ENCODE results near the gene SVOPL.
"Not testable (repeated sequence)": the region's sequence is repeated elsewhere in the genome, so short reads cannot be mapped to it uniquely, and the experiment has no call there.

The SVOPL gene

DNA sequence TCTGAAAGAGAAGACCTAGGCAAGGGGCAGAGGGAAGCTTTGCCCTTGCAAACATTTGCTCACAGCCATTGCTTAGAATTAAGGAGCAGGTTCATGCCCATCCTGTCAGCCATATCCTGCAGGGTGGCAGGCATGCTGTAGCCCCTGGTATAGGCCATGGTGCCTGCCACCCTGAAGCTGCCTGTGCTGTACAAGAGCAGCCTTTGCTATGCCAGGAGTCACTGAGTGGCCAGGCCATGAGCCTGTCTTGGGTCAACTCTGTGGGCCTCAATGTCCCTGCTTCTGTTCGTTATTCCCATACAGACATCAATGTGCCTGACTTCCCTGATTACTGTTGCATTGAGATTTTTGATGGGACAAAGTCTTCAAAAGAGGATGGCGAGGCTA lies 368 bp upstream of the SVOPL start:
- no peak for DNase-seq (ENCODE audit: low read depth in 2 of 2)

DNA sequence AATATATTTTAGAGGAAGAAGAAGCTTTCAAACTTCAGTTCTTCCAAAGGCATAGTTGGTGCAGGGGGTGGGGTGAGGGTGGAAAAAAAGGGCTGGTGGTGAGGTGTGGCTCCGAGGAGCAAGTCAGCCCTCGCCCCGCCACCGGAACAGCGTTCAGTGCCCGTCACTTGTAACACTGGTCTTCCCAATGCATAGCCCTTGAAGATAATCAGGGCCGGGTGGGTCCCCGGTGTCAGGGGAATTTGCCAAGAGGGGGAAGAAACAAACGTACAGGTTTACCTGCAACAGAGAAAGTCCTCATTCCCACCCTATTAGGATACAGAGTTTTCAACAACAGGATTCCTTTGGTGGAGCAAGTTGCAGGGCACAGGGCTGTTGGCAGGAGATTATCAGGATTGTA lies 1.5 kb downstream of the SVOPL start:
- DNase-seq (ENCODE audit: low read depth in 2 of 2): no peak

DNA sequence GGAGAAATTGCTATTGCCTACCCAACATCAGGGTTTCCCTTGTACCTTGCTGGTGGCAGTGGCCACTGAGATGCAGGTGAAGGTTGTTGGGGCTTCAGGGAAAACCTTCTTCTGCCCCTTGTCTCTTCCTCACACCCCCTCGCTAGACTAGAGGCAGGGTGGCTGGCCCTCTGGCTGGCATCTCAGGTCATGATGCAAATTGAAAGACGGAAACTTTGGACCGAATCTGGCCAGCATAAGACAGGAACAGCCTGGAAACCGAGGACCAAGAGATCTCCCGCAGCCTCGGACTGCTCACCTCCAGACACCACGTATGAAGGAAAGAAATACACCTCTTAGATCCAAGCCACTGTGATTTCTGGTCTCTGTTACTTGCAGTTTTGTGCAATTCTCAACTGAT lies 2.9 kb downstream of the SVOPL start:
- DNase-seq (ENCODE audit: low read depth in 2 of 2): no peak

DNA sequence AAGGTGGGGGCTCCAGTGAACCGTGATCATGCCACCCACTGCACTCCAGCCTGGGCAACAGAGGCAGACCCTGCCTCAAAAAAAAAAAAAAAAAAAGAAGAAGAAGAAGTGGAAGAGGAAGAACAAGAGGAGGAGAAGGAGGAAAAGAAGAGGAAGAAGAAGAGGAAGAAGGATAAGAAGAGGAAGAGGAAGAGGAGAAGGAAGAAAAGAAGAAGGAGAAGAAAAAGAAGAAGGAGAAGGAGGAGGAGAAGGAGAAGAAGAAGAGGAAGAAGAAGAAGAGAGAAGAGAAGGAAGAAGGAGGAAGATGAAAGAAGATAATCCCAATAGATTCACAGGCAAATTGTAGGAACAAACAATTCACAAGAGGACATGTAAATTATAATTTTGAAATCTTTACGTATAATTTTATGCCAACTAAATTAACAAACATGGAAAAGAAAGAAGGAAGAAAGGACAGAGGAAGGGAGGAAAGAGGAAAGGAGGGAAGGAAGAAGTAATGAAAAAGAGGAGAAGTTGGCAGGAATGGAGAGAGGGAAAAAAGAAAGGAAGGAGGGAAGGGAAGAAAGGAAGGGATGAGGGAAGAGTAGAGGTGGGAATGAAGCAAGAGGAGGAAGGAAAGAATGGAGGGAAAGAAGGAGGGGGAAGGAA lies 3.5 kb downstream of the SVOPL start:
- no peak for DNase-seq (ENCODE audit: low read depth in 2 of 2)

DNA sequence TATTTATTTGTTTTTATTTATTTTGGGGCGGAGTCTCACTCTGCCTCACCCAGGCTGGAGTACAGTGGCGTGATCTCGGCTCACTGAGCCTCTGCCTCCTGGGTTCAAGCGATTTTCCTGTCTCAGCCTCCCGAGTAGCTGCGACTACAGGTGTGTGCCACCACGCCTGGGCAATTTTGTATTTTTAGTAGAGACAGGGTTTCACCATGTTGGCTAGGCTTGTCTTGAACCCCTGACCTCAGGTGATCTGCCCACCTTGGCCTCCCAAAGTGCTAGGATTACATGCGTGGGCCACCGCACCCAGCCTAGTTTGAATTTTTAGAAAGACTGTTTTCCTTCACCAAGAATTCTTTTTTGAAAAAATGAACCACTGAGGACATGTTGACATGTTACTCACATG lies 5.4 kb downstream of the SVOPL start:
- DNase-seq (ENCODE audit: low read depth in 2 of 2): not testable (repeated sequence)

DNA sequence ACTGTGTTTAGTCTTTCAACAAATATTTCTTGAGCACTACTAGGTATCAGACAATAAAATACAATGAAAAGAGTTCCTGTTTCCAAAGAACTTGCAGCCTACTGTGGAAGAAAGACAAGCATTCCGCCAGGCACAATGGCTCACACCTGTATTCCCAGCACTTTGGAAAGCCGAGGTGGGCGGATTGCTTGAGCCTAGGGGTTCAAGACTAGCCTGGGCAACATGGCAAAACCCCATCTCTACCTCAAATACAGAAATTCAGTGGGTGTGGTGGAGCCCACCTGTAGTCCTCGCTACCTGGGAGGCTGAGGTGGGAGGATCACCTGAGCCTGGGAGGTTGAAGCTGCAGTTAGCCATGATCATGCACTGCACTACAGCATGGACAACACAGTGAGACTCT lies 6.1 kb downstream of the SVOPL start:
- DNase-seq (ENCODE audit: low read depth in 2 of 2): no peak

DNA sequence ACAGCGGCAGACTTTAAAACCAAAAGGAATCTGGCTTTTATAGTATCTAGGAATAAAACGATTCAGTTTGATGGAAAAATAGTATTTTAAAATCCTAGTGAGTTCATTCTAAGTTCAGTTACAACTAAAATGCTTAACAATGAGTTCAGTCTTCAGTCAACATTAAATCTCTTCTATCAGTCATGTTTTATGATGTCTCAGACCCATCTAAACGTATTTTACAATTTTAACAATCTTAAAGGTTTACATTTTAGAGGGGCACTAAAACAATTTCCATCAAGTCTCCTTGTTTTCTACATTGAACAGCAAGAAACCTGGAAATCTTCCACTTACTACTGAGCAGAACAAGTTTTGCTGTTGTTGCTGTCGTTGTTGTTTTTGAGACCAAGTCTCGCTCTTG lies 10.0 kb downstream of the SVOPL start:
- no peak for DNase-seq (ENCODE audit: low read depth in 2 of 2)

DNA sequence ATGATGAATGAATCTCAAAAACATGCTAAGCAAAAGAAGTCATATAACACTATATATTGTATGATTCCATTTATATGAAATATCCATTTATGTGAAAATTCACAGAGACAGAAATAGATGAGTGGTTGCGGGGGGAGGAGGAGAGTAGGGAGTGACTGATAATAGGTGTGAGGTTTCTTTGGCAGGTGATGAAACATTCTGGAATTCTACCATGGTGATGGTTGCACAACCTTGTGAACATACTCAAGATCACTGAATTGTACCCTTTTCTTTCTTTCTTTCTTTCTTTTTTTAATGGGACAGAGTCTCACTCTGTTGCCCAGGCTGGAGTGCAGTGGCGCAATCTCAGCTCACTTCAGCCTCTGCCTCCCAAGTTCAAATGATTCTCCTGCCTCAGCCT lies 10.7 kb downstream of the SVOPL start:
- no peak for DNase-seq (ENCODE audit: low read depth in 2 of 2)

DNA sequence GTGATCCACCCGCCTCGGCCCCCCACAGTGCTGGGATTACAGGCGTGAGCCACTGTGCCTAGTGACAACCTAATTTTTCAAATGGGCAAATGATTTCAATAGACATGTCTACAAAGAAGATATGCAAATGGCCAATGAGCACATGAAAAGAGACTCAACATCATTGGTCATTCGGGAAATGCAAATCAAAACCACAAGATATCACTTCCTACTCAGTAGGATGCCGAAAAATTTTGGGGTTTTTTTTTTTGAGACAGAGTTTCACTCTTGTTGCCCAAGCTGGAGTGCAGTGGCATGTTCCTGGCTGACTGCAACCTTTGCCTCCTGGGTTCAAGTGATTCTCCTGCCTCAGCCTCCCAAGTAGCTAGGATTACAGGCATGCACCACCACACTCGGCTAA lies 13.1 kb downstream of the SVOPL start:
- not testable (repeated sequence) for DNase-seq (ENCODE audit: low read depth in 2 of 2)

DNA sequence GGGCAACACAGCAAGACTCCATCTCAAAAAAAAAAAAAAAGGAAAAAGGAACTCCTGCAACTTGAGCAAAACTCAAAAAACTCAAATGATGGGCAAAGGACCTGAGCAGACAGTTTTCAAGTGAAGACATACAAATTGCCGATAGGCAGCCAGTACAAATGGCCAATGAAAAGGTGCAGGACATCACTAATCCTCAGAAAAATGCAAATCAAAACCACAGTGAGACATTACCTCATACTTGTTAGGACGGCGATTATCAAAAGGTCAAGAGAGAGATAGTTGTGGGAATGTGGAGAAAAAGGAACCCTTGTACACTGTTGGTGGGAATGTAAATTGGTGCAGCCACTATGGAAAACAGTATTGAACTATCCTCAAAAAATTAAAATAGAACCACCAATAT lies 16.8 kb downstream of the SVOPL start:
- no peak for DNase-seq (ENCODE audit: low read depth in 2 of 2)

DNA sequence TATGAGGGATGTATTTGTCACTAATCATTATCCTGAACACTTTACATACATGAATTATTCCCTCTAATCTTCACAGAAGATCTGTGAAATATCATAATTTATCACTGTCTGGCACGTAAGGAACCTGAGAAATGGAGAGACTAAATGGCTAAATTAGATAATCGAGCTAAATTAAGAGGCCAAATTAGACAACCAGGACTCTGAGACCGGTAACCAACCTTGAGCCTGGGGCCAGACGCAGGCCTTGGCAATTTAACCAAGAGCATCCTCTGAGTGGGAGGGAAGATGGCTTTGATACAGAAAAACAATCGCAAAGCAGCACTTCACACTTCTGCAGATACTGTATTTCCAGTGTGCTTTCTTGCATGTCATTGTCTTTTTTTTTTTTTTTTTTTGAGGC lies 21.4 kb downstream of the SVOPL start:
- DNase-seq (ENCODE audit: low read depth in 2 of 2): no peak

DNA sequence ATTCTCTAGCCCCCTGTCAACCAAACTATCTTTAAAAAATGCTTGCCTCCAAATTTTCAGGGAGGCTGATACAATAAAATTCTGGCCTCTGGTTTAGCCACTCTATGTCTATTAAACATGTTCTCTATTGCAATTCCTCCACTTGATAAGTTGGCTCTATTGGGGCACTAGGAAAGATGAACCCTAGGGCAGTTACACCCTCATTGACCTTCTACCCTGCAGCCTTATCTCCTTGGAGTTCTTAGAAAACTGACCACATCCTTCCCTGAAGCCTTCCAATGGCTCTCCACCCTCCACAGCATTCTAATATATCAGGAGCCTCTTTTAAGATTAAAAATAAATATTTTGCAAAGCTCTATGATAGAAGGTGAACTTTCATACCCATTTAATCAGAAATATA lies 30.6 kb downstream of the SVOPL start:
- no peak for DNase-seq (ENCODE audit: low read depth in 2 of 2)

DNA sequence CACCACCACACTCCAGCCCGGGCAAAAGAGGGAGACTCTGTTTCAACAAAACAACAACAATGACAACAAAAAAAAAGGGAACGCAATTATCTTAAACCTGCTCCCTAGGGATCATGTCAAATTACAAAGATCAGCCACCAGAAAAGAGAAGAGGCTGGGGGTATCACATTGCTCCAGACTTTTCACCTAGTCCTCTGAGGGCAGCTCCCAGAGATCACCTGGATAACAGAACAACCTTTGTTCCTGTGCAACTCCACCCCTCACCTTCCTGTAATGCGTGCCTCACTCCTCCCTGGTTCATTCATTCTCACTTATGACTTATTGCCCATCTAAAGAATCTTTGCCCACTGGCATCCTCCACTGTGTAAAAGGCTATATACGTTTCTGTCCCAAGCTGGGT lies 31.8 kb downstream of the SVOPL start:
- DNase-seq (ENCODE audit: low read depth in 2 of 2): no peak

DNA sequence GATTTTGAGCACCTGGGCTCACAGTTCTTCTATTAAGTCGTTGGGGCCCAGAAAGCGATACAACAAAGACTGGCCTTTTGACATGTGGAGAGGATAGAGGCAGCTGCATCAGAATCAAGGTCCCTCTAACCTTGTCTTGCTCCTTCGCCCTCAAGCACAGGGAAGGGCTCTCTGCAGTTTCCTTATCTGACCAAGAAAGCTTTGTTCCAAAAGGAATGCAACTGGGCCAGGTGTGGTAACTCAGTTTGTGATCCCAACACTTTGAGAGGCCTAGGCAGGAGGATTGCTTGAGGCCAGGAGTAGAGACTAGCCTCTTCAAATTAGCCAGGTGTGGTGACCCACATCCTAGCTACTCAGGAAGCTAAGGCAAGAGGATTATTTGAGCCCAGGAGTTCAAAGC lies 32.2 kb downstream of the SVOPL start:
- no peak for DNase-seq (ENCODE audit: low read depth in 2 of 2)

DNA sequence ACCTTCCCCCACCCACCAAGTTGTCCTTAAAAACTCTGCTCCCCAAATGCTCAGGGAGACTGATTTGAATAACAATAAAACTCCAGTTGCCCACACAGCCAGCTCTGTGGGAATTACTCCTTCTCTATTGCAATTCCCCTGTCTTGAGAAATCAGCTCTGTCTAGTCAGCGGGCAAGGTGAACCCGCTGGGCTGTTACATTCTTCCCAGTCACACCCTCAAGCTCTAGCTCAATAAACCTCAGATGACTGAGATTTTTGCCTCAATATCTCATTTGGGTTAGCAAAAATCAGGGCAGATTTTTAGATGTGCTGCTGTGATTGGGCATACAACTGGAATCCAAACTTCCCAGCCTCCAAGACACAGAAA lies 32.9 kb downstream of the SVOPL start:
- DNase-seq (ENCODE audit: low read depth in 2 of 2): no peak

DNA sequence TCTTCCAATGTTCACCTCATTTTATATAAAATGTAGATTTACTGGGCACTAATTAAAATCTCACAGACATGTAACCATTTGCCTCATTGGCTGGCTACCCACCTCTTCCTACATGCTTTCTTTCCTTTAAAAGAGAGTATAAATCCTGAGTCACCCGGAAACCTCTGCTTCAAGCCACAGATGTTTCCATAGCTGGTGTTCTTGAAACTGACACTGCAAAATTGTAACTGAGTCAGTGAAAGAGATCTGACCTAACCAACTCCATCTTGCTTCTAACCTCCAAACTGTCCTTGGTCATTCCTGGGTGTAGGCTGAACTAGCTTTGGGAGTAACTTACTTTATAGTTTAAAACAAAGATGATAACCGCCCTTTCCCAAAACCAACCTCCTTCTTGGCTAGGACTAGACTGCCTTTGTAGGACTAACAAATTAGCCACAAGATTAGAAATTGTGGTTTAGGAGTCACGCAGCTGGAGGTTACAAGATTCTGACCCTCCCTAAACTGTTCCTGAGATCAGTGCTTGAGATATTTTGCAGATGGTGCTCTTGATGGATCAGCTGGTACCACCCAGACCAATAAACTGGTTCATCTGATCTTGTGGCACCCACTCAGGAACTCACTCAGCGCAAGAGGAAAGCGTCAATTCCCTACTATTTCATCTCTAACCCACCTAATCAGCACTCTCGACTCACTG lies 33.5 kb downstream of the SVOPL start:
- no peak for DNase-seq (ENCODE audit: low read depth in 2 of 2)

DNA sequence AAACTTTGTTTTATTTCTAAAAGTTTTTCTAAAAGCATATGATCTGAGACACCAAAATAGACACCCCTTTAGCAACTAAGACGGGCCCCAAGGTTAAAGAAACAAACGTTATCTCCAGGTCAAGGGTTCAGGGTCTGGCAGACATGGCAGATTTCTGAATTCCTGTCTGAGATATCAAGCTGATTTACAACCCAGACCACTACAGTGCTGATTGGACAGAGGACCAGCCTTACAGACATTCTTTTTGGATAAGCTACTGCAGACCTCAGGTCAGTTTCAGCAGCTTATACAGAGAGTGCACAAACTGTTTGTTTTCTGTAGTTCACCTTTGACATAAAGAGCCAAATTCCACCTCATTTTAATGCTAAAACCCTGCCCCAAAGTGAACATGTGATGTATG lies 34.8 kb downstream of the SVOPL start:
- no peak for DNase-seq (ENCODE audit: low read depth in 2 of 2)

DNA sequence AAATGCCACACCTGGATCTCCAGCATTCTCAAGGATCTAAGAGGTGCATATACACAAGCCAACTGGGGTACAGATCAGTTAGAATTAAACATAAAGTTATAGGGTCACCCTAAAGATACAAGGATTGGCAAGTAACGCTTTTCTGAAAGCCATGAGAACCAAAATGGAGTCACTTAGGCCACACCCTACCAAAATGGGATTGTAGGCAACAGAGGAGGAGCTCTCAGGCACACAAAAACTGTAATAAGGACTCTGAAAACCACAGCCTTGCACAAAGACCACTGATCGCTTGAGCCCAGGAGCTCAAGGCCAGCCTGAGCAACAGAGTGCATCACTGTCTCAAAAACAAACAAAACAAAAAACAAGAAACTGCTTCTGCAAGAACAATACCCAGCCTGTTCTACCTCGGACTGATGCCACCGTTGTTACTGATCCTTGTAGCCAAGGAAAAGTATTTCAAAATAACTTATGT lies 35.5 kb downstream of the SVOPL start:
- no peak for DNase-seq (ENCODE audit: low read depth in 2 of 2)

DNA sequence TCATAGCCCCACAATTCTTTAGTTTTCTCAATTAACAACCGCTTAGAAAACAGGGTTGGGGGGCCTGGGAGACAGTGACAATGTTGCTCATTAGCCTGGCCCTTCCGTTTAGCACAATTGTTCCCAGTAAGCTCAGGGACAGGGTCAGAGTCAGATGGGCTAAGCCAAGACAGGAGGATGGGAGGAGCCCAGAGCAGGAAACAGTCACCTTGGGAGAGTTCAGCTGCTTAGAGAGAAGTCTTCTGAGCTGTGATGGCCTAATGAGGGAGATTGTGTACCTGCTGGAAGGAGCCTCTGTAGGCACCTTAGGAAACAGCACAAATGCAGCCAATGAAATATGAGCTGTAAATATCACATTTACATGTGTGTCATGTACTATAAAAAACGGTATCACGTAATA lies 35.9 kb downstream of the SVOPL start:
- no peak for DNase-seq (ENCODE audit: low read depth in 2 of 2)

DNA sequence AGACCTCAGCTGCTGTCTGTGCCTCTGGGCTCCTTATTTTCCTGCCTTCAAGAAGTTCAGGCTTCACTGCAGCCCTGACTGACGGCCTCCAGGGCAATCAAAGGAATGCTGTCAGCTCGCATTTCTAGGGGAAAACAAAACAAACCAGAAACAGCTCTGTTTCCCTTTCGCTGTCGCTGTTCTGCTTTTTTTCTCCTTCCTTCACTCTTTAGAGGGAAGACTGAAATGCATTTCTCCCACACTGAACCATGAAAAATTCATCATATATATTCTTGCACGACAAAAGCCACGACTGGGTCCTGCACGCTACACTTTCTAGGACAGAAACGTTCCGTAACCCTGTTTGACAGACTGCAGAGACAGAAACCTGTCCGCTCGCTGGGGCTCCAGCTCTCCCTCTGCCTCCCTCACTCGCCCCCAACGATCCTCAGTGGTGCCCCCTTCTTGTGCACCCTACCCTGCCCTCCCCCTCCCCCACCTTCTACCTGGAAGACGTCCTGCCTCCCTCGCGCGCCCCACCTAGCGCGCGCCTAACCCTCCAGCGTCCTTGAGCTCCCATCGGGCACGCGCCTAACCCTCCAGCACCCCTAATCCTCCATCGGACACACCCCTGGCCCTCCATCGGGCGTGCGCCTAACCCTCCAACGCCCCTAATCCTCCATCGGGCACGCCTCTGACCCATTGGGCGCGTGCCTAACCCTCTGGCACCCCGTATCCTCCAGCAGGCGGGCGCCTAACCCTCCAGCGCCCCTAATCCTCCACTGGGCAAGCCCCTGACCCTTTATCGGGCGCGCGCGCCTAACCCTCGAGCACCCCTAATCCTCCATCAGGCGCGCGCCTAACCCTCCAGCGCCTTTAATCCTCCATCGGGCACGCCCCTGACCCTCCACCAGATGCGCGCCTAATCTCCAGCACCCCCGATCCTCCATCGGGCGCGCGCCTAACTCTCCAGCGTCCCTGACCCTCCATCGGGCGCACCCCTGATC lies 37.1 kb downstream of the SVOPL start:
- DNase-seq (ENCODE audit: low read depth in 2 of 2): no peak

DNA sequence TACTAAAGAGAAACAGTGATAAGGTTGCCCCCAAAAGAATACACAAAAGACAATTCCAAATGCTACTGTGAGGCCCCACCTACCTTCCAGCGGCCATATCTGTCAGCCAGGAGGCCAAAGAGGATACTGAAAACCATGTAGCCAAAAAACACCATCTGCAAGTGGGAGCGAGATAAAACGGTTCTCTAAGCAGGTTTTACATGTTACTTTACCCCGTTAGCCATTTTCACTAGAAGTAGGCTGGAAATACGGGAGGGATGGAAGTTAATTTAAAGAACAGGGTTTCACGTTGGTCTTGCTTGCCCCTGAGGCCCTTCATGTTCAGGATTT lies 38.2 kb downstream of the SVOPL start:
- DNase-seq (ENCODE audit: low read depth in 2 of 2): no peak

DNA sequence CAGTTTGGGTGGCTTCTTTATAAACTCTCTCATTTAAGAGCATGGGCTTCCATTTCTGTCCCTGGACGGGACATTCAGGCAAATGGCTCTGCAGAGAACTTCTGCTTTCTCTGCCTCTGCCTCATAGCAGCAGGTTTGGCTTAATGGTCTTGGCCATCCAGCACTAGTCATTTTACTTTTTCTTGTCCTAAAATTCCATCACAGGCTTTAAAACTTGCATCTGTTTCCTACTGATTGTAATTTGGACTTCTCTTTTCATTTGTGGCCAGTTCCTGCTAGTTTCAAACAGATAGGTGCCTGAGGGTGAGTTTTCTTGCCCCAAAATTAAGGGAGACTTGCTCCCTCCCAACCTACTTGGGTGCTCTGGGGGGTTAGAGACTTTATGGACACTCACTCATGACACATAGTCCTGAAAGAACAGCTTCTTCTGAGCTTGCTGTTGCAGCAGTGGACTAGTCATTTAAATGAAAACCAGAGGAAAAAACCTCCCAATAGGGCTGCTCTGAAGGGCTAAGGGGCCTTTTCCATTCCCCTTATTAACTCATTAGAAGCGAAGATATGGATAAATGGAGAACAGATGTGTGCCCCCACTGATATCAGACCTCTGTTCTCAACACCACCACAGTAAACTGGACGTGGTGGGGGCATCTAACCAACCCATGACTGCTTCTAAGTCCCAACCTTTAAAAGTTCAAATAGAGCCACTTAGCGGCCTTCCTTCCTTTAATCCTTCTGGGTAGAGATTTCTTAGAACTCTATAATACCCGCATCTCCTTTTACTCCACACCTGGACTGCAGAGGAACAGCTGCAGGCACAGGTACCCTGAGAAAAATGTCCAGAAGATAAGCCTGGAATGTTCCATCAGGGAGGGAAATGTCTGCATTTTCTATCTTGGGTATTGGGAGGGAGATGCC lies 38.8 kb downstream of the SVOPL start:
- no peak for DNase-seq (ENCODE audit: low read depth in 2 of 2)

Data from stimulated activated CD8-positive, alpha-beta memory T cell treated with anti-CD3 and anti-CD28 coated beads, Interleukin-7, amount 100 ng/mL, for 1 hour (primary cell).